Breast epithelium (tissue), 4 donors: Measurements from ENCODE around the gene BCAS3. TPM values are rescaled to one million over a fixed set of nuclear protein-coding genes. Genes with fewer than 3 reads are reported as not detected.

Experiments
- DNase-seq, 2 donors: peaks; one replicate each; pipeline ENCODE4 v3.0.0-alpha.2; 2019; ENCODE audit warnings: low spot score in 2 of 2
- H3K27ac ChIP-seq, 2 donors: fragments of 200-600 bp; sonication (generic) in 1 of 2; one replicate each; pipeline ENCODE4 v1.5.1; 2016 to 2019; ENCODE audit warnings: mild to moderate bottlenecking in 1 of 2
- H3K27me3 ChIP-seq, 2 donors: fragments of 200-600 bp; sonication (generic) in 1 of 2; one replicate each; pipeline versions ENCODE4 v1.5.1 to v1.6.0; 2017 to 2019; ENCODE audit warnings: control low read depth in 1 of 2, mild to moderate bottlenecking in 1 of 2
- H3K36me3 ChIP-seq: fragments of 200-600 bp; one replicate; pipeline ENCODE4 v1.5.1; 2019
- H3K4me1 ChIP-seq, 2 donors: fragments of 200-600 bp; sonication (generic); one replicate each; pipeline ENCODE4 v1.5.1; 2016 to 2019; ENCODE audit warnings: control low read depth in 1 of 2
- H3K4me3 ChIP-seq, 3 donors: fragments of 200-600 bp; sonication (generic); 1 replicate in 2 of 3; 2 replicates in 1 of 3; pipeline ENCODE4 v1.5.1; 2016 to 2019; ENCODE audit warnings: mild to moderate bottlenecking in 3 of 3, moderate library complexity in 2 of 3
- H3K9me3 ChIP-seq, 2 donors: fragments of 200-600 bp; sonication (generic) in 1 of 2; one replicate each; pipeline ENCODE4 v1.5.1; 2016 to 2019; ENCODE audit warnings: control low read depth in 1 of 2
- CTCF ChIP-seq, 3 donors: fragments of 450-650 bp; IDR thresholded peaks; one replicate each; pipeline ENCODE4 v1.5.1; 2016 to 2017; ENCODE audit warnings: antibody characterized with exemption in 3 of 3, mild to moderate bottlenecking in 3 of 3, moderate library complexity in 3 of 3
- POLR2A ChIP-seq: fragments of 450-650 bp; IDR thresholded peaks from one replicate; pipeline ENCODE4 v1.6.1; 2016; ENCODE audit warnings: antibody characterized with exemption, mild to moderate bottlenecking, moderate library complexity
- POLR2AphosphoS5 ChIP-seq, 3 donors: sonication (generic); formaldehyde crosslinking; IDR thresholded peaks; one replicate each; pipeline ENCODE4 v1.6.1; 2017; ENCODE audit warnings: antibody characterized with exemption in 3 of 3
- intact Hi-C: fragments of 100-400 bp; cut with DNase I; formaldehyde crosslinking; loops from one replicate; pipeline ENCODE4 v1.15.1; 2023; ENCODE audit warnings: low total_unique reads
- total RNA-seq, 3 donors: library from RNA; depleted of rRNA; stranded (reverse); fragments of >200 nt; gene quantifications; one replicate each; pipeline ENCODE4 v1.1.0, GENCODE V29; 2016

Gene BCAS3
- total RNA-seq, 3 donors from 2014 or later, result 30.8 to 47.9 (median 31.2) TPM

GRCh38 chr17:61366715-61367413 lies 689.2 kb downstream of the BCAS3 start:
- Histone ChIP-seq H3K9me3 (no peaks in the 10 kb centered on the region), H3K36me3 (no peaks in the 10 kb centered on the region), H3K4me3 (no peak overlapping the region), H3K27me3 (no peaks in the 10 kb centered on the region), H3K27ac (no peak overlapping the region), H3K4me1 (no peaks in the 10 kb centered on the region)
- intact Hi-C loops, result no loop called here
- TF ChIP-seq POLR2A (no peak), POLR2AphosphoS5 (IDR thresholded peaks at IDR 0.05) (no peak)
- DNase-seq, result no peak

- H3K36me3 ChIP-seq, result no peaks in the 10 kb centered on the region
- no peak for TF ChIP-seq POLR2A
- no peak for TF ChIP-seq POLR2AphosphoS5 (IDR thresholded peaks at IDR 0.05)
- TF ChIP-seq CTCF (IDR thresholded peaks at IDR 0.05), result no peak
Observed at GRCh38 chr17:61368049-61368831, 690.6 kb downstream of the BCAS3 start.

GRCh38 chr17:61368832-61369450 lies 691.3 kb downstream of the BCAS3 start:
- H3K27me3 ChIP-seq, result no peaks in the 10 kb centered on the region
- H3K36me3 ChIP-seq, result no peaks in the 10 kb centered on the region
- no peak for DNase-seq
- H3K27ac ChIP-seq, result no peak overlapping the region
- no peaks in the 10 kb centered on the region for H3K4me1 ChIP-seq
- intact Hi-C loops, result no loop called here
- TF ChIP-seq POLR2A (no peak), POLR2AphosphoS5 (IDR thresholded peaks at IDR 0.05) (no peak), CTCF (IDR thresholded peaks at IDR 0.05) (no peak)
- no peaks in the 10 kb centered on the region for H3K9me3 ChIP-seq
- no peak overlapping the region for H3K4me3 ChIP-seq

More at GRCh38 chr17:61368049-61368831, 690.6 kb downstream of the BCAS3 start:
- H3K27ac ChIP-seq, result no peak overlapping the region
- intact Hi-C loops, result no loop called here
- H3K9me3 ChIP-seq, result no peaks in the 10 kb centered on the region
- no peak overlapping the region for H3K4me3 ChIP-seq
- no peaks in the 10 kb centered on the region for H3K27me3 ChIP-seq
- DNase-seq, result no peak
- H3K4me1 ChIP-seq, result no peaks in the 10 kb centered on the region

- DNase-seq, result no peak
- Histone ChIP-seq H3K27me3 (no peaks in the 10 kb centered on the region), H3K36me3 (no peaks in the 10 kb centered on the region), H3K4me1 (no peaks in the 10 kb centered on the region), H3K9me3 (no peaks in the 10 kb centered on the region), H3K27ac (no peak overlapping the region), H3K4me3 (no peak overlapping the region)
- intact Hi-C loops, result no loop called here
- TF ChIP-seq POLR2A (no peak), CTCF (IDR thresholded peaks at IDR 0.05) (no peak)
Observed at GRCh38 chr17:61369751-61370150, 692.1 kb downstream of the BCAS3 start.

- intact Hi-C loops, result no loop called here
- Histone ChIP-seq H3K9me3 (no peaks in the 10 kb centered on the region), H3K27ac (no peak overlapping the region), H3K4me1 (no peaks in the 10 kb centered on the region), H3K36me3 (no peaks in the 10 kb centered on the region), H3K27me3 (no peaks in the 10 kb centered on the region), H3K4me3 (no peak overlapping the region)
- TF ChIP-seq CTCF (IDR thresholded peaks at IDR 0.05), result no peak
- no peak for TF ChIP-seq POLR2A
- TF ChIP-seq POLR2AphosphoS5 (IDR thresholded peaks at IDR 0.05), result no peak
- DNase-seq, result no peak
Observed at GRCh38 chr17:61371179-61371578, 693.5 kb downstream of the BCAS3 start.
